ENCODE data around the gene HRNR. TPM values are rescaled to one million over a fixed set of nuclear protein-coding genes. Genes with fewer than 3 reads are reported as not detected.
A peak's percentile ranks its signal among the peaks of the same experiment; 100 is the strongest.

HRNR gene
- total RNA-seq, 1 donor from 2014 or later = not detected

DNA sequence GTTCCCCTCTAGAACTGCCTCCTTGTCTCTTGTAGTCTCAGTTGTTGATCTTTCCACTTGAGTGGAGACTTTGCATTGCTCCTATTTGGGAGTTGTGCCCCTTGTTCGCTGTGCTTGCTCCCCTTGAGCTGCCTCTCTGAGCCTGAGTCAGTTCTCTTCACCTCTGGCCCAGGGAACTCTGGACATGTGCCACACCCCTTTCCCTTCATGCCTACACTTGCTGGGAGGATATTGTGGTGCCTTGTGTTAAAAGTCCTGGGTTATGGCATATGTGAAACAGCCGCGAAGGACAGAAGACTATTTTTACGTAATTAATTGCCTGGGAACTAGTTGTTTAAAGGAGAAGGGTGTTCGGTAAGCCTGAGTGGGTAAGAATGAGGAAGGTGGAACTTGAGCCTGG, 32.7 kb downstream of the HRNR start:
- Histone ChIP-seq H3K4me3 (no peak overlapping the region), H3K27me3 (no peaks in the 10 kb centered on the region), H3K36me3 (no peaks in the 10 kb centered on the region), H3K9me3 (no peaks in the 10 kb centered on the region), H3K27ac (no peak overlapping the region), H3K4me1 (no peaks in the 10 kb centered on the region)
- no peak for DNase-seq (ENCODE audit: low spot score in 2 of 2)
- TF ChIP-seq, protein P1, sequence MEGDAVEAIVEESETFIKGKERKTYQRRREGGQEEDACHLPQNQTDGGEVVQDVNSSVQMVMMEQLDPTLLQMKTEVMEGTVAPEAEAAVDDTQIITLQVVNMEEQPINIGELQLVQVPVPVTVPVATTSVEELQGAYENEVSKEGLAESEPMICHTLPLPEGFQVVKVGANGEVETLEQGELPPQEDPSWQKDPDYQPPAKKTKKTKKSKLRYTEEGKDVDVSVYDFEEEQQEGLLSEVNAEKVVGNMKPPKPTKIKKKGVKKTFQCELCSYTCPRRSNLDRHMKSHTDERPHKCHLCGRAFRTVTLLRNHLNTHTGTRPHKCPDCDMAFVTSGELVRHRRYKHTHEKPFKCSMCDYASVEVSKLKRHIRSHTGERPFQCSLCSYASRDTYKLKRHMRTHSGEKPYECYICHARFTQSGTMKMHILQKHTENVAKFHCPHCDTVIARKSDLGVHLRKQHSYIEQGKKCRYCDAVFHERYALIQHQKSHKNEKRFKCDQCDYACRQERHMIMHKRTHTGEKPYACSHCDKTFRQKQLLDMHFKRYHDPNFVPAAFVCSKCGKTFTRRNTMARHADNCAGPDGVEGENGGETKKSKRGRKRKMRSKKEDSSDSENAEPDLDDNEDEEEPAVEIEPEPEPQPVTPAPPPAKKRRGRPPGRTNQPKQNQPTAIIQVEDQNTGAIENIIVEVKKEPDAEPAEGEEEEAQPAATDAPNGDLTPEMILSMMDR (IDR thresholded peaks at IDR 0.05) = no peak
- intact Hi-C loops (cut with DNase I) = no loop called here

DNA sequence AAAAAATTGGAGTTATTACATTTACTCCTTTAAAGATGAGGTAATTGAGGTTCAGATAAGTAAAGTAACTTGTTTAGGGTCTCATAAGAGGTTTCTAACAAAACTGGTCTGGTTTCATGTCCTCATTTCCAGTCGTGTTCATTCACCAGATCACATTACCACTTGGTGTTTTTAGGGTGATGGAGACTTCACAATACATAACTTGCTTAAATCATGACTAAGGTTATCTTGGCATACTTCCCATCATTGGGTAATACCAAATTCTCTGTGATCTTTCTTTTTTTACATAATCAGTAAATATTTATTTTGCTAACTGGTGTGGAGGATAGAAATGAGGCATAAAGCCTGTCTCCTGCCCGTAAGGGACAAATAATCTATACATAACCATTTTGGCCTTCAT, 33.4 kb downstream of the HRNR start:
- TF ChIP-seq, protein P1 (IDR thresholded peaks at IDR 0.05) = no peak
- Histone ChIP-seq H3K4me1 (no peaks in the 10 kb centered on the region), H3K36me3 (no peaks in the 10 kb centered on the region), H3K27me3 (no peaks in the 10 kb centered on the region), H3K9me3 (no peaks in the 10 kb centered on the region), H3K27ac (no peak overlapping the region), H3K4me3 (no peak overlapping the region)
- intact Hi-C loops (cut with DNase I) = no loop called here
- DNase-seq (ENCODE audit: low spot score in 2 of 2) = no peak

DNA sequence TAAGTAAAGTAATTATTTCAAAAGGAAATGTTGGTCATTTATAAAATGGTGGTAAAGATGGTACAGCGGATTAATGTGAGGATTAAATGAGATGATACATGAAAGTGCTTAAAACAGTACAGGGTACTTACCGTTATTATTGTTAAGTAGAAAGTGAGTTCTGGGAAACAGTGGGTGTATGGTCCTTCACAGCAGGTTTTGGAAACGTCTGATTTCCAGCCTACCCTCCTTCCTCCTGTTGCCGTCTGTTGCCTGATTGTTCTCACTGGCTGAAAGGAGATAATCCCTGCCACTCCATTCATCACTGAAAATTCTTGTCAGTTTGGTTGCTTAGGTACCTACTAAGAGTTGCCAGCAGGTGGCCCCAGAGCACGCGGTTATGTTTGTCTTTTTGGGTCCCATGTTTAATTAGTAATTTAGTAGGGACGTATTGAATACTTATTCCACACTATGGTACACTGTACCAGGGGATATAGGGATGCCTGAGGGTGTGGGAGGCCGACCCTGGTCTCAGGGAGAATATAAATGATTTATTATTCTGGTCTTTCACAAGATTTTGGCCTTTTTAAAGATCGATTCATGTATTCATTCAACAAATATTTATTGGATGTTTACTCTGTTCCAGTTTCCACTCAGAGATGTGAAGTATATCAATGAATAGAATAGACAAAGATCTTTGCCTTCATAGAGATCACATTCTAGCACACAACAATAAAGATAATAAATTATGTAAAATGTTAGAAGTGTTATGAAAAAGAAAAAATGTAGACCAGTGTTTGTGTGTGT, 34.1 kb downstream of the HRNR start:
- intact Hi-C loops (cut with DNase I) = loop anchor here (2.0 to 5.0 kb wide), 2 partner anchors 252 to 269 kb away; no protein-coding TSS in a partner anchor
- Histone ChIP-seq H3K27ac (peak overlapping the region in 1 of 2 donors; percentile 72), H3K27me3 (no peaks in the 10 kb centered on the region), H3K36me3 (no peaks in the 10 kb centered on the region), H3K4me1 (no peaks in the 10 kb centered on the region), H3K4me3 (peak overlapping the region; percentile 57 to 74), H3K9me3 (no peaks in the 10 kb centered on the region)
- peak in 1 of 2 donors; percentile 72 for DNase-seq (ENCODE audit: low spot score in 2 of 2)
- TF ChIP-seq, protein P1 (IDR thresholded peaks at IDR 0.05) = peak; percentile 54 to 66 (median 55)

- no peaks in the 10 kb centered on the region for H3K9me3 ChIP-seq
- intact Hi-C loops (cut with DNase I) = loop anchor here (2.0 to 5.0 kb wide), 2 partner anchors 253 to 270 kb away; no protein-coding TSS in a partner anchor
- no peaks in the 10 kb centered on the region for H3K27me3 ChIP-seq
- no peaks in the 10 kb centered on the region for H3K4me1 ChIP-seq
- peak in 1 of 2 donors; percentile 83 for DNase-seq (ENCODE audit: low spot score in 2 of 2)
- H3K27ac ChIP-seq = peak overlapping the region; percentile 72 to 75
- H3K4me3 ChIP-seq = peak overlapping the region; percentile 57 to 74
- no peaks in the 10 kb centered on the region for H3K36me3 ChIP-seq
- TF ChIP-seq, protein P1 (IDR thresholded peaks at IDR 0.05) = peak; percentile 72 to 83 (median 74)
Observed at GRCh38 chr1:152188673-152189591, 35.1 kb downstream of the HRNR start.

DNA sequence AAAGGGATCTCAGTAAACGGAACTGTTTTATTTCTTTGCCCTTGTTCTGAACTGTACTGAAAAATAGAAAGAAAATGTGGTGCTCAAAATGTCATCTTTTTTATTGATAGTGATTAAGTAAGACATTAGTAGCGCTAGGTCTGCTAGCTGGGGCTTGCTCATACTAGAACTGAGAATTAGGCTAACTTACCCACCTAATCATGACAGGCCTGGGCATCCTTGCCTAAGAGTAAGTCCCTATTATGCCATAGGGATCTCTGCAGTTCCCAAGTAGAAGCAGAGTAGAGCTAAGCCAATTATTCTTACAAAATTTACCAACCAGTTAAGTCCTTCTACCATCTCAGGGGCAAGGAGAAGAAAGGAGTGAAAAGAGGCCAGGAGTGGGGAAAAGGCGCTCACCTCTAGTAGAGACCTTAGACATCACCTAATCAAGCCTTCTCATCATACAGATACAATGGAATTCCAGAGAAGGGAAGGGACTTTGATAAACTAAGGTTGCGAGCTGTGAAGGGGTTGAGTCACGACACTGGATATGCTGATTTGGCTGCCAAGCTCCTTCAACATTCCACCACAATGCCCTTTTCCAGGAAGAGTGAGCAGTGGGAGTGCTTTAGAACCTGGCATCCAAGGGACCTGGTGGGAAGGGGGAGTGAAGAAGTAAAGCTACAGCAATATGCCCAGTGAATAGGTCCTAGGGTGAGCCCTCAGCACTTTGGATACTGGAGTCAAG, 37.3 kb downstream of the HRNR start:
- TF ChIP-seq, protein P1 (IDR thresholded peaks at IDR 0.05) = no peak
- H3K9me3 ChIP-seq = no peaks in the 10 kb centered on the region
- intact Hi-C loops (cut with DNase I) = loop anchor here (5.0 kb wide), 1 partner anchor 256 kb away; no protein-coding TSS in a partner anchor
- H3K4me1 ChIP-seq = no peaks in the 10 kb centered on the region
- no peaks in the 10 kb centered on the region for H3K36me3 ChIP-seq
- H3K27ac ChIP-seq = no peak overlapping the region
- no peak overlapping the region for H3K4me3 ChIP-seq
- H3K27me3 ChIP-seq = no peaks in the 10 kb centered on the region
- DNase-seq (ENCODE audit: low spot score in 2 of 2) = no peak

Data from ascending aorta (tissue), 2 donors.